Left ventricle myocardium inferior (tissue), 1 donor: Measurements from ENCODE around the gene FMO2. TPM values are rescaled to one million over a fixed set of nuclear protein-coding genes. Genes with fewer than 3 reads are reported as not detected.
A peak's percentile ranks its signal among the peaks of the same experiment; 100 is the strongest.
"Not testable (repeated sequence)": the region's sequence is repeated elsewhere in the genome, so short reads cannot be mapped to it uniquely, and the experiment has no call there.

Source experiments
- DNase-seq: peaks from one replicate; pipeline ENCODE4 v3.0.0-alpha.2; 2020
- H3K27ac ChIP-seq: fragments of 200-600 bp; replicated peaks from 2 replicates; pipeline ENCODE4 v1.8.0; 2021
- H3K27me3 ChIP-seq: fragments of 200-600 bp; 2 replicates; pipeline ENCODE4 v1.8.0; 2021; ENCODE audit warnings: low read depth
- H3K36me3 ChIP-seq: fragments of 200-600 bp; 2 replicates; pipeline ENCODE4 v1.8.0; 2021
- H3K4me1 ChIP-seq: fragments of 200-600 bp; 2 replicates; pipeline ENCODE4 v1.8.0; 2021
- H3K4me3 ChIP-seq: fragments of 200-600 bp; 2 replicates; pipeline ENCODE4 v1.8.0; 2021; ENCODE audit warnings: mild to moderate bottlenecking, moderate library complexity
- H3K9me3 ChIP-seq: fragments of 200-600 bp; replicated peaks from 2 replicates; pipeline ENCODE4 v1.8.0; 2021
- intact Hi-C: fragments of 100-400 bp; cut with micrococcal nuclease; formaldehyde crosslinking; loops from one replicate; pipeline ENCODE4 v1.11.0; 2022
- total RNA-seq: library from RNA; stranded (reverse); fragmentation: NEBNext Ultra II Directional; extraction: Animal tissue kit (Norgen Biotek cat#: 25700); gene quantifications from one replicate; pipeline ENCODE4 v1.2.1, GENCODE V29; 2021
- TF ChIP-seq, protein P1 (sequence below): fragments of 200-600 bp; IDR thresholded peaks from 2 replicates; pipeline ENCODE4 v1.8.0; 2021; ENCODE audit warnings: antibody characterized with exemption, mild to moderate bottlenecking, borderline replicate concordance
- donor health status: DM: no; HTN: yes; CAD: no; lungs with severe emphysema.

Gene FMO2
- total RNA-seq, 1 donor from 2014 or later, result 49.7 TPM

- Histone ChIP-seq H3K9me3 (no peaks in the 10 kb centered on the region), H3K4me1 (peaks cover 18% of the 10 kb centered on the region), H3K27ac (no peak overlapping the region), H3K36me3 (no peaks in the 10 kb centered on the region), H3K27me3 (no peaks in the 10 kb centered on the region), H3K4me3 (no peak overlapping the region)
- TF ChIP-seq, protein P1, sequence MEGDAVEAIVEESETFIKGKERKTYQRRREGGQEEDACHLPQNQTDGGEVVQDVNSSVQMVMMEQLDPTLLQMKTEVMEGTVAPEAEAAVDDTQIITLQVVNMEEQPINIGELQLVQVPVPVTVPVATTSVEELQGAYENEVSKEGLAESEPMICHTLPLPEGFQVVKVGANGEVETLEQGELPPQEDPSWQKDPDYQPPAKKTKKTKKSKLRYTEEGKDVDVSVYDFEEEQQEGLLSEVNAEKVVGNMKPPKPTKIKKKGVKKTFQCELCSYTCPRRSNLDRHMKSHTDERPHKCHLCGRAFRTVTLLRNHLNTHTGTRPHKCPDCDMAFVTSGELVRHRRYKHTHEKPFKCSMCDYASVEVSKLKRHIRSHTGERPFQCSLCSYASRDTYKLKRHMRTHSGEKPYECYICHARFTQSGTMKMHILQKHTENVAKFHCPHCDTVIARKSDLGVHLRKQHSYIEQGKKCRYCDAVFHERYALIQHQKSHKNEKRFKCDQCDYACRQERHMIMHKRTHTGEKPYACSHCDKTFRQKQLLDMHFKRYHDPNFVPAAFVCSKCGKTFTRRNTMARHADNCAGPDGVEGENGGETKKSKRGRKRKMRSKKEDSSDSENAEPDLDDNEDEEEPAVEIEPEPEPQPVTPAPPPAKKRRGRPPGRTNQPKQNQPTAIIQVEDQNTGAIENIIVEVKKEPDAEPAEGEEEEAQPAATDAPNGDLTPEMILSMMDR, result peak; percentile 91
- intact Hi-C loops, result loop anchor here (5.0 kb wide), 2 partner anchors 145 to 260 kb away; no protein-coding TSS in a partner anchor
- DNase-seq, result no peak
Measured at GRCh38 chr1:171226747-171227370, 41.8 kb downstream of the FMO2 start.

GRCh38 chr1:171231326-171231725, 46.2 kb downstream of the FMO2 start:
- intact Hi-C loops, result no loop called here
- no peaks in the 10 kb centered on the region for H3K27me3 ChIP-seq
- peaks cover 4% of the 10 kb centered on the region for H3K4me1 ChIP-seq
- no peaks in the 10 kb centered on the region for H3K9me3 ChIP-seq
- H3K4me3 ChIP-seq, result no peak overlapping the region
- H3K36me3 ChIP-seq, result no peaks in the 10 kb centered on the region
- no peak overlapping the region for H3K27ac ChIP-seq
- no peak for DNase-seq
- TF ChIP-seq, protein P1, result no peak

DNA sequence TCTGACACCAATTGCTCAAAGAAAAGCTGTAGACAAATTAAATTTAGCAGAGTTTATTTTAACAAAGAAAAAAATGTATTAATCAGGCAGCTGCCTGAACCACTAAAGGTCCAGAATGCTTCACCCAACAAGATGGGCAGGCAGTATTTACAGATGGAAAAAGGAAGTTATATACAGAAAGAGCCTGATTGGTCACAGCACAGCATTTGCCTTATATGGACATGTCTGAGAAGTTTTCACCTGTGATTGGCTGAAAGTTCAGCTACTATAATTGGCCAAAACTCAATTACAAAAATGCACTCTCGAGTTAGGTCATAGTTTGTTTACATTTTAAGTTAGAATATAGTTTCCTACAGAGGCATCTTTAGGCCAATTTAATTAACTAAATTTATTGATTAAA, 48.1 kb downstream of the FMO2 start:
- Histone ChIP-seq H3K27ac (no peak overlapping the region), H3K36me3 (no peaks in the 10 kb centered on the region), H3K9me3 (no peaks in the 10 kb centered on the region), H3K4me1 (no peaks in the 10 kb centered on the region), H3K27me3 (peaks cover 7% of the 10 kb centered on the region), H3K4me3 (no peak overlapping the region)
- TF ChIP-seq, protein P1, result no peak
- DNase-seq, result no peak
- intact Hi-C loops, result no loop called here

GRCh38 chr1:171236231-171236630, 51.1 kb downstream of the FMO2 start:
- H3K27ac ChIP-seq, H3K36me3 ChIP-seq, H3K27me3 ChIP-seq, H3K4me3 ChIP-seq, DNase-seq, H3K4me1 ChIP-seq: not testable (repeated sequence)
- H3K9me3 ChIP-seq, result peaks cover 22% of the 10 kb centered on the region
- intact Hi-C loops, result loop anchor here (5.0 kb wide), 1 partner anchor 274 kb away; no protein-coding TSS in a partner anchor

DNA sequence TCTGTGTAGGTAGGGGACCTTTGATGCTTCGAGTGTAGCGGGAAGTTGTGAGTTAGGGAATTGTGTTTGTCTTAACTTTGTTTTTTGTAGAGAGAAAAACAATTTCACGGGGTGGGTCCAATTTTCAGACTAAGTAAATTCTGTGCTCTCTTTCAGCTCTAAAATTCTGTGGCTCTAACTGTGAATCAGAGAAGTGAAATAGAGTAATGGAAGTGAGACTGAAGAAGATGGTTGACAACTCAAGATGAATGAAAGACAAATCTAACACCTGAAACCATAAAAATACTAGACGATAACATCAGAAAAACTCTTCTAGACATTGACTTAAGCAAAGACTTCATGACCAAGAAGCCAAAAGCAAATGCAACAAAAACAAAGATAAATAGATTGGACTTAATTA, 58.8 kb downstream of the FMO2 start:
- H3K36me3 ChIP-seq, result no peaks in the 10 kb centered on the region
- TF ChIP-seq, protein P1, result no peak
- DNase-seq, result no peak
- H3K4me3 ChIP-seq, result no peak overlapping the region
- no peak overlapping the region for H3K27ac ChIP-seq
- intact Hi-C loops, result no loop called here
- H3K9me3 ChIP-seq, result peaks cover 26% of the 10 kb centered on the region
- no peaks in the 10 kb centered on the region for H3K27me3 ChIP-seq
- H3K4me1 ChIP-seq, result no peaks in the 10 kb centered on the region

- Histone ChIP-seq H3K4me1 (peaks cover 3% of the 10 kb centered on the region), H3K27ac (no peak overlapping the region), H3K27me3 (no peaks in the 10 kb centered on the region), H3K4me3 (no peak overlapping the region), H3K9me3 (peaks cover 9% of the 10 kb centered on the region), H3K36me3 (no peaks in the 10 kb centered on the region)
- no peak for DNase-seq
- intact Hi-C loops, result loop anchor here (5.0 kb wide), 1 partner anchor 67 kb away; the partner anchor contains the start of gene FMO4
- TF ChIP-seq, protein P1, result peak; percentile 78
Measured at GRCh38 chr1:171245458-171246064, 60.5 kb downstream of the FMO2 start.
